ENCODE results near the gene TSPAN12.

The TSPAN12 gene

GRCh38 chr7:120827371-120828118 is 30.4 kb downstream of the TSPAN12 start:
- H3K27me3 ChIP-seq (ENCODE audit: insufficient read depth, low read length, poor library complexity, severe bottlenecking), result no peaks in the 10 kb centered on the region
- no peaks in the 10 kb centered on the region for H3K79me2 ChIP-seq (ENCODE audit: insufficient read depth, low read length)
- no peaks in the 10 kb centered on the region for H3K9me3 ChIP-seq (ENCODE audit: insufficient read depth, low read depth, low read length)
- no peaks in the 10 kb centered on the region for H3K4me1 ChIP-seq (ENCODE audit: insufficient read depth, low read length, poor library complexity, severe bottlenecking)
- no peaks in the 10 kb centered on the region for H3K36me3 ChIP-seq (ENCODE audit: insufficient read depth, low read length)
- no peak overlapping the region for H3K4me3 ChIP-seq (ENCODE audit: low read length, poor library complexity, severe bottlenecking)
- TF ChIP-seq, protein P1, sequence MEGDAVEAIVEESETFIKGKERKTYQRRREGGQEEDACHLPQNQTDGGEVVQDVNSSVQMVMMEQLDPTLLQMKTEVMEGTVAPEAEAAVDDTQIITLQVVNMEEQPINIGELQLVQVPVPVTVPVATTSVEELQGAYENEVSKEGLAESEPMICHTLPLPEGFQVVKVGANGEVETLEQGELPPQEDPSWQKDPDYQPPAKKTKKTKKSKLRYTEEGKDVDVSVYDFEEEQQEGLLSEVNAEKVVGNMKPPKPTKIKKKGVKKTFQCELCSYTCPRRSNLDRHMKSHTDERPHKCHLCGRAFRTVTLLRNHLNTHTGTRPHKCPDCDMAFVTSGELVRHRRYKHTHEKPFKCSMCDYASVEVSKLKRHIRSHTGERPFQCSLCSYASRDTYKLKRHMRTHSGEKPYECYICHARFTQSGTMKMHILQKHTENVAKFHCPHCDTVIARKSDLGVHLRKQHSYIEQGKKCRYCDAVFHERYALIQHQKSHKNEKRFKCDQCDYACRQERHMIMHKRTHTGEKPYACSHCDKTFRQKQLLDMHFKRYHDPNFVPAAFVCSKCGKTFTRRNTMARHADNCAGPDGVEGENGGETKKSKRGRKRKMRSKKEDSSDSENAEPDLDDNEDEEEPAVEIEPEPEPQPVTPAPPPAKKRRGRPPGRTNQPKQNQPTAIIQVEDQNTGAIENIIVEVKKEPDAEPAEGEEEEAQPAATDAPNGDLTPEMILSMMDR (conservative IDR thresholded peaks at IDR 0.05; ENCODE audit: low read length), result no peak
- TF ChIP-seq EZH2phosphoT487 (IDR thresholded peaks at IDR 0.05; ENCODE audit: borderline replicate concordance), result no peak
- no peaks in the 10 kb centered on the region for H4K20me1 ChIP-seq (ENCODE audit: insufficient read depth, low read length, poor library complexity, severe bottlenecking)
- H3K4me2 ChIP-seq (ENCODE audit: low read depth, low read length, poor library complexity, severe bottlenecking), result no peak overlapping the region
- no peak overlapping the region for H2AFZ ChIP-seq (ENCODE audit: low read length)
- H3K9me2 ChIP-seq (replicated peaks; ENCODE audit: low read depth, low read length), result no peaks in the 10 kb centered on the region
- no peak overlapping the region for H3K9ac ChIP-seq (ENCODE audit: low read depth, low read length, poor library complexity, severe bottlenecking)
- no peaks in the 10 kb centered on the region for H3F3A ChIP-seq (ENCODE audit: low read depth)

- Histone ChIP-seq H3K4me1 (ENCODE audit: insufficient read depth, low read length, poor library complexity, severe bottlenecking) (no peaks in the 10 kb centered on the region), H4K20me1 (ENCODE audit: insufficient read depth, low read length, poor library complexity, severe bottlenecking) (no peaks in the 10 kb centered on the region), H3K79me2 (ENCODE audit: insufficient read depth, low read length) (no peaks in the 10 kb centered on the region), H3K9me3 (ENCODE audit: insufficient read depth, low read depth, low read length) (no peaks in the 10 kb centered on the region), H3K9me2 (replicated peaks; ENCODE audit: low read depth, low read length) (no peaks in the 10 kb centered on the region), H3K27me3 (ENCODE audit: insufficient read depth, low read length, poor library complexity, severe bottlenecking) (no peaks in the 10 kb centered on the region), H3K9ac (ENCODE audit: low read depth, low read length, poor library complexity, severe bottlenecking) (no peak overlapping the region), H3K4me2 (ENCODE audit: low read depth, low read length, poor library complexity, severe bottlenecking) (no peak overlapping the region), H3K4me3 (ENCODE audit: low read length, poor library complexity, severe bottlenecking) (no peak overlapping the region), H3K36me3 (ENCODE audit: insufficient read depth, low read length) (no peaks in the 10 kb centered on the region), H2AFZ (ENCODE audit: low read length) (no peak overlapping the region), H3F3A (ENCODE audit: low read depth) (no peaks in the 10 kb centered on the region)
- TF ChIP-seq EZH2phosphoT487 (IDR thresholded peaks at IDR 0.05; ENCODE audit: borderline replicate concordance), result no peak
- TF ChIP-seq, protein P1 (conservative IDR thresholded peaks at IDR 0.05; ENCODE audit: low read length), result no peak
Measured at GRCh38 chr7:120825576-120825975, 32.4 kb downstream of the TSPAN12 start.

DNA sequence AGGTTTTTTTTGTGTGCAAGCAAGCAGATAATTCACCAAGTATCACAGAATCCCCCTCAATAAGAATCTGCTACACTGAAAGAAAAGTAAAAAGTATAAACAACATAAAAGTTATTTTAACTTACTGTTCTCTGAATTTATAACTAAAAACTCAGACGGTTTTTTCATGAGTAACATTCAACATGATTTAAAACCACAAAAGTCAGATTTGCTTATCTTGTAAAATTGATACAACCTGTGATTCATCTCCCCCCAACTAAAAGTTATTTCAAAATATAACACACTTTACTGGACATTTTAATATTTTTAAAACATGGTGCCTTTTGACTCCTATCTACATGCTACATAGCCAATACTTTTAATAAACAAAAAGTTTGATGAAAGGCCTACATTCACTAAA is 32.8 kb downstream of the TSPAN12 start:
- H3K36me3 ChIP-seq (ENCODE audit: insufficient read depth, low read length), result no peaks in the 10 kb centered on the region
- TF ChIP-seq, protein P1 (conservative IDR thresholded peaks at IDR 0.05; ENCODE audit: low read length), result no peak
- TF ChIP-seq EZH2phosphoT487 (IDR thresholded peaks at IDR 0.05; ENCODE audit: borderline replicate concordance), result no peak

More for the DNA sequence above, 32.8 kb downstream of the TSPAN12 start:
- Histone ChIP-seq H3F3A (ENCODE audit: low read depth) (no peaks in the 10 kb centered on the region), H3K9me2 (replicated peaks; ENCODE audit: low read depth, low read length) (no peaks in the 10 kb centered on the region), H3K27me3 (ENCODE audit: insufficient read depth, low read length, poor library complexity, severe bottlenecking) (no peaks in the 10 kb centered on the region), H4K20me1 (ENCODE audit: insufficient read depth, low read length, poor library complexity, severe bottlenecking) (no peaks in the 10 kb centered on the region), H3K9ac (ENCODE audit: low read depth, low read length, poor library complexity, severe bottlenecking) (no peak overlapping the region), H3K9me3 (ENCODE audit: insufficient read depth, low read depth, low read length) (no peaks in the 10 kb centered on the region), H3K79me2 (ENCODE audit: insufficient read depth, low read length) (no peaks in the 10 kb centered on the region), H2AFZ (ENCODE audit: low read length) (no peak overlapping the region), H3K4me3 (ENCODE audit: low read length, poor library complexity, severe bottlenecking) (no peak overlapping the region), H3K4me1 (ENCODE audit: insufficient read depth, low read length, poor library complexity, severe bottlenecking) (no peaks in the 10 kb centered on the region), H3K4me2 (ENCODE audit: low read depth, low read length, poor library complexity, severe bottlenecking) (no peak overlapping the region)

All from Loucy (cell line).